Transverse colon (tissue), 4 donors: Measurements from ENCODE around the gene RELN. TPM values are rescaled to one million over a fixed set of nuclear protein-coding genes. Genes with fewer than 3 reads are reported as not detected.

Experiments used
- DNase-seq: peaks from one replicate; pipeline ENCODE4 v3.0.0-alpha.2; 2019
- H3K27ac ChIP-seq, 4 donors: fragments of 200-600 bp; sonication (generic); 2 replicates each; pipeline ENCODE4 v1.5.1; 2016 to 2018; ENCODE audit warnings: inconsistent platforms in 4 of 4
- H3K27me3 ChIP-seq: fragments of 200-600 bp; sonication (generic); 2 replicates; pipeline ENCODE4 v1.5.1; 2017; ENCODE audit warnings: inconsistent platforms
- H3K36me3 ChIP-seq, 4 donors: fragments of 200-600 bp; sonication (generic); 2 replicates each; pipeline ENCODE4 v1.5.1; 2017 to 2019; ENCODE audit warnings: inconsistent platforms in 4 of 4
- H3K4me1 ChIP-seq, 4 donors: fragments of 200-600 bp; sonication (generic); 2 replicates each; pipeline ENCODE4 v1.5.1; 2017 to 2020; ENCODE audit warnings: inconsistent platforms in 4 of 4
- H3K4me3 ChIP-seq, 4 donors: fragments of 200-600 bp; sonication (generic); 1 replicate in 1 of 4; 2 replicates in 3 of 4; pipeline versions ENCODE4 v1.5.1 to v1.6.1; 2017 to 2019; ENCODE audit warnings: inconsistent platforms in 4 of 4
- H3K9me3 ChIP-seq, 2 donors: fragments of 200-600 bp; sonication (generic); 2 replicates each; pipeline ENCODE4 v1.5.1; 2017 to 2019; ENCODE audit warnings: inconsistent platforms in 2 of 2
- EP300 ChIP-seq: sonication (generic); formaldehyde crosslinking; IDR thresholded peaks from one replicate; pipeline ENCODE4 v1.6.1; 2017; ENCODE audit warnings: antibody characterized with exemption, low read depth
- POLR2A ChIP-seq: fragments of 450-650 bp; IDR thresholded peaks from one replicate; pipeline ENCODE4 v1.6.1; 2016; ENCODE audit warnings: antibody characterized with exemption, mild to moderate bottlenecking, moderate library complexity
- POLR2AphosphoS5 ChIP-seq, 3 donors: sonication (generic); formaldehyde crosslinking; IDR thresholded peaks; one replicate each; pipeline ENCODE4 v1.6.1; 2016; ENCODE audit warnings: antibody characterized with exemption in 3 of 3
- WGBS, 2 donors: methylation state at CpG; one replicate each; pipeline ENCODE4 v1.1.5; 2018; ENCODE audit warnings: low coverage in 1 of 2; 5-methylcytosine and 5-hydroxymethylcytosine counted together
- in situ Hi-C, 4 donors: fragments of 200-750 bp; cut with MboI; loops; one replicate each; pipeline versions ENCODE4 v1.15.0 to v1.15.1; 2017; ENCODE audit warnings: low sequenced_read_pairs in 3 of 4, low pct_ligation_motif_present in 1 of 4, low pct_unique_long_range_greater_than_20kb in 1 of 4
- intact Hi-C: fragments of 100-400 bp; cut with DNase I; formaldehyde crosslinking; loops from one replicate; pipeline ENCODE4 v1.15.1; 2023; ENCODE audit warnings: low total_unique reads
- total RNA-seq, 4 donors: library from RNA; depleted of rRNA; stranded (reverse); fragments of >200 nt; gene quantifications; one replicate each; pipeline ENCODE4 v1.1.0, GENCODE V29; 2016
- TF ChIP-seq, protein P1 (sequence below), 5 experiments: fragments of 200-600 bp in 3 of 5; fragments of 450-650 bp in 2 of 5; sonication (generic) in 3 of 5; IDR thresholded peaks; 1 replicate in 2 of 5; 2 replicates in 3 of 5; pipeline ENCODE4 v1.5.1; 2016 to 2017; ENCODE audit warnings: antibody characterized with exemption in 5 of 5, inconsistent platforms in 3 of 5, mild to moderate bottlenecking in 2 of 5, moderate library complexity in 1 of 5

The RELN gene
- total RNA-seq, 4 donors from 2014 or later = 1.00 to 2.7 (median 1.5) TPM; not detected in 1

DNA sequence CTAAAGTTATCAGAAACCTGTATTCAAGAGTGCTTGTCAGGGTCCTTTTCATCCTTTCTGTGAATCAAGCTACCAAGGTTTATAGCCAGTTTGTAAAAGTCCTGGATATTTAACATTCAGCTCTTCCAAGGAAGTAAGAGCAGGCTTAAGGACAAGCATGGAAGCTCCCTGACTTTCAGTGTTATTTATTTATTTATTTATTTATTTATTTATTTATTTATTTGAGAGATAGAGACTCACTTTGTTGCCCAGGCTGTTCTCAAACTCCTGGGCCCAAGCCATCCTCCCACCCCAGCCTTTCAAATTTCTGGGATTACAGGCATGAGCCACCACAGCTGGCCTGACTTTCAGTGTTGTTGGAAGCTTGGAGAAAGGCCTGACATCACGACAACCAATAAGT, 44.4 kb upstream of the RELN start:
- Histone ChIP-seq H3K27ac (no peak overlapping the region), H3K36me3 (no peaks in the 10 kb centered on the region), H3K4me1 (no peaks in the 10 kb centered on the region), H3K4me3 (no peak overlapping the region), H3K9me3 (no peaks in the 10 kb centered on the region), H3K27me3 (no peaks in the 10 kb centered on the region)
- TF ChIP-seq POLR2AphosphoS5 (IDR thresholded peaks at IDR 0.05) = no peak
- no peak for TF ChIP-seq POLR2A
- TF ChIP-seq EP300 = no peak
- TF ChIP-seq, protein P1, sequence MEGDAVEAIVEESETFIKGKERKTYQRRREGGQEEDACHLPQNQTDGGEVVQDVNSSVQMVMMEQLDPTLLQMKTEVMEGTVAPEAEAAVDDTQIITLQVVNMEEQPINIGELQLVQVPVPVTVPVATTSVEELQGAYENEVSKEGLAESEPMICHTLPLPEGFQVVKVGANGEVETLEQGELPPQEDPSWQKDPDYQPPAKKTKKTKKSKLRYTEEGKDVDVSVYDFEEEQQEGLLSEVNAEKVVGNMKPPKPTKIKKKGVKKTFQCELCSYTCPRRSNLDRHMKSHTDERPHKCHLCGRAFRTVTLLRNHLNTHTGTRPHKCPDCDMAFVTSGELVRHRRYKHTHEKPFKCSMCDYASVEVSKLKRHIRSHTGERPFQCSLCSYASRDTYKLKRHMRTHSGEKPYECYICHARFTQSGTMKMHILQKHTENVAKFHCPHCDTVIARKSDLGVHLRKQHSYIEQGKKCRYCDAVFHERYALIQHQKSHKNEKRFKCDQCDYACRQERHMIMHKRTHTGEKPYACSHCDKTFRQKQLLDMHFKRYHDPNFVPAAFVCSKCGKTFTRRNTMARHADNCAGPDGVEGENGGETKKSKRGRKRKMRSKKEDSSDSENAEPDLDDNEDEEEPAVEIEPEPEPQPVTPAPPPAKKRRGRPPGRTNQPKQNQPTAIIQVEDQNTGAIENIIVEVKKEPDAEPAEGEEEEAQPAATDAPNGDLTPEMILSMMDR (IDR thresholded peaks at IDR 0.05) = no peak
- 70% methylated on average over 1 of the region's 1 CpG; no CpG with 5 or more reads in 1 of the 2 donors for WGBS, 2 donors
- in situ Hi-C loops (no loop called here), intact Hi-C loops (no loop called here)
- DNase-seq = no peak

DNA sequence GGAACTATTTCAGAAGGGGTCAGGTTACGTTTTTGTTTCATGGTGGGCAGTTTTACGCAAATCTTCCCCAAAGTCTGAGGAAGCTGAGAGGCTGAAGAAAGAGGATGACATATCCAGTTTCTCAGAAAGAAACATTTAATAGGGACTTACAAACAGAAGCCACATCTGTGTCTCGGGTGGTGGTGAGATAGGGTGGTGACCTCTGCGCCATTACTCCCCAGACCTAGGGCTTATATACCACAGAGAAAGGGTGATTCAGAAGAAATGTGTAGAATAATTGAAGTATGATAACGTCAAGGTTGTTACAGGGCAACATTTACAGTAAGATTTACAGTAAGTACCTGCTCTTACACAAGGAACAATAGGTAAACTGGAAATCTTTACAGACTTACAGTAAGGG, 43.0 kb upstream of the RELN start:
- Histone ChIP-seq H3K27ac (no peak overlapping the region), H3K4me3 (no peak overlapping the region), H3K36me3 (no peaks in the 10 kb centered on the region), H3K27me3 (no peaks in the 10 kb centered on the region), H3K9me3 (no peaks in the 10 kb centered on the region), H3K4me1 (no peaks in the 10 kb centered on the region)
- TF ChIP-seq POLR2A = no peak
- no peak for TF ChIP-seq EP300
- TF ChIP-seq POLR2AphosphoS5 (IDR thresholded peaks at IDR 0.05) = no peak
- TF ChIP-seq, protein P1 (IDR thresholded peaks at IDR 0.05) = no peak
- DNase-seq = no peak
- 40 to 84% methylated on average over 1 to 5 of the region's 5 CpGs for WGBS, 2 donors
- in situ Hi-C loops (no loop called here), intact Hi-C loops (no loop called here)

DNA sequence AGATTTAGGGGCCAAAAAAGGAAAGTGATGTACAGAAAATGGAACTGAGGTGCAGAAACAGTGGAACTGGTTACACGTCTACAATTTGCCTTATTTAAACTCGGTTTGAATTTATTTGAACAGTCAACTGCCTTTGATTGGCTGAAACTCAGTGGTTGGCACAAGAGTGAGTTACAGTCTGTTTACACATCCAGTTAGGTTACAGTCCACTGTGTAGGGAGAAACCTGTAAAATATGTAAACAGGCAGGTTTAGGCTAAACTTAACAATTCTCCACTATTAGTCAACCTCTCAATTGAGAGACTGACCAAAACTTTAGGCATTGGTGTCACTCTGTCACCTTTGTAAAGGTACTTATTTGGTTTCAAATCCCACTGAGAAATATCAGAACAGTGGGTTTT, 40.3 kb upstream of the RELN start:
- H3K4me1 ChIP-seq = no peaks in the 10 kb centered on the region
- H3K27ac ChIP-seq = no peak overlapping the region
- no peaks in the 10 kb centered on the region for H3K9me3 ChIP-seq
- in situ Hi-C loops (no loop called here), intact Hi-C loops (no loop called here)
- no peak for TF ChIP-seq EP300
- TF ChIP-seq POLR2A = no peak
- TF ChIP-seq POLR2AphosphoS5 (IDR thresholded peaks at IDR 0.05) = no peak
- TF ChIP-seq, protein P1 (IDR thresholded peaks at IDR 0.05) = no peak
- no peak for DNase-seq
- no peaks in the 10 kb centered on the region for H3K36me3 ChIP-seq
- 48 to 51% methylated on average over 2 of the region's 2 CpGs for WGBS, 2 donors
- no peak overlapping the region for H3K4me3 ChIP-seq
- no peaks in the 10 kb centered on the region for H3K27me3 ChIP-seq

DNA sequence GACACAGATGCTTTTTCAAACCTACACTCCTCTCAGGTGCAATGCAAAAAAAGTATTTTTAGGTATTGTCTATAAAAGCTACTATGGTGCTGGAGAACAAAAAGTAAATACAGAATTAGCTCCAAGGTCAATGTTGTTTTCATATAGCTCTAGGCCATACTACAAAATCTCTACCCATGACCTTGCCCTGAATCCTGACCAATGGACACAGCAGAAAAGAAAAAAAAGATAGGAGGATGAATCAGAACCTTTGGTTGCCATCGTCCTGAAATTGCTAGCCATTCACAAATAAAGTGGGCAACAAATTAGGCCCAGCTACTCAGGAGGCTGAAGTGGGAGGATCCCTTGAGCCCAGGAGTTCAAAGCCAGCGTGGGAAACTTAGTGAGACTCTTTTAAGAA, 35.2 kb upstream of the RELN start:
- WGBS, 2 donors = 58 to 60% methylated on average over 2 of the region's 2 CpGs
- intact Hi-C loops (no loop called here), in situ Hi-C loops (no loop called here)
- DNase-seq = no peak
- Histone ChIP-seq H3K27ac (no peak overlapping the region), H3K9me3 (no peaks in the 10 kb centered on the region), H3K36me3 (no peaks in the 10 kb centered on the region), H3K27me3 (no peaks in the 10 kb centered on the region), H3K4me1 (no peaks in the 10 kb centered on the region), H3K4me3 (no peak overlapping the region)
- no peak for TF ChIP-seq POLR2A
- no peak for TF ChIP-seq EP300
- TF ChIP-seq POLR2AphosphoS5 (IDR thresholded peaks at IDR 0.05) = no peak
- TF ChIP-seq, protein P1 (IDR thresholded peaks at IDR 0.05) = no peak
